HepG2 (cell line): ENCODE data around the gene ZNF37A. TPM values are rescaled to one million over a fixed set of nuclear protein-coding genes. Genes with fewer than 3 reads are reported as not detected.

Experiments used
- ATAC-seq: fragments of 200-7000 bp; cut with Tn5 transposase; 3 replicates; pipeline ENCODE4 v1.9.1; 2020; ENCODE audit warnings: mild to moderate bottlenecking, moderate library complexity
- BruUV-seq: library from RNA; stranded (reverse); fragments of 400-500 nt; replicated peaks from 2 replicates; lab custom pipeline; 2021; lab: Mats Ljungman, UMichigan
- CTCF ChIA-PET: fragments of 300-600 bp; formaldehyde crosslinking; extraction: SDS; loops from one replicate; lab custom pipeline; 2021; ENCODE audit warnings: low total read pairs, inconsistent platforms, low intra/inter-chr PET ratio; lab: Yijun Ruan, JAX
- POLR2A ChIA-PET: fragments of 350-600 bp; sonication (Branson Sonifier 250); formaldehyde crosslinking; loops from one replicate; lab custom pipeline; 2020; ENCODE audit warnings: antibody characterized with exemption, inconsistent platforms; lab: Yijun Ruan, JAX
- DNase-seq: peaks from one replicate; pipeline ENCODE4 v3.0.0-alpha.2; 2015; ENCODE audit warnings: low spot score
- FAIRE-seq: peaks from 3 replicates; lab custom pipeline; 2011; peaks lifted over from hg19 to GRCh38; lab: Jason Lieb, UNC
- H2AFZ ChIP-seq: one replicate; pipeline ENCODE4 v1.6.1; 2011; ENCODE audit warnings: low read length, inconsistent platforms
- H3K27ac ChIP-seq: fragments of 300-600 bp; 3 replicates; pipeline ENCODE4 v1.8.0; 2011; ENCODE audit warnings: mixed run types, mild to moderate bottlenecking, mixed read lengths, low read length, inconsistent platforms; ENCODE audit not compliant: insufficient read depth; ENCODE audit errors: extremely low read length
- H3K27me3 ChIP-seq, 2 experiments: fragments of 200-600 bp in 1 of 2; 2 replicates in 1 of 2; 3 replicates in 1 of 2; pipeline versions ENCODE4 v1.6.0 to v1.8.0; 2011; ENCODE audit warnings: low read length in 2 of 2, mild to moderate bottlenecking in 2 of 2, moderate library complexity in 2 of 2, inconsistent platforms in 1 of 2; ENCODE audit not compliant: insufficient read depth in 2 of 2, control insufficient read depth in 1 of 2
- H3K36me3 ChIP-seq, 2 experiments: fragments of 200-600 bp in 1 of 2; replicated peaks in 1 of 2; 2 replicates in 1 of 2; 3 replicates in 1 of 2; pipeline versions ENCODE4 v1.5.1 to v1.8.0; 2011; ENCODE audit warnings: low read length in 2 of 2, inconsistent platforms in 1 of 2; ENCODE audit not compliant: insufficient read depth in 2 of 2, control insufficient read depth in 1 of 2
- H3K4me1 ChIP-seq: 2 replicates; pipeline ENCODE4 v1.5.1; 2012; ENCODE audit warnings: low read length, inconsistent platforms; ENCODE audit not compliant: insufficient read depth
- H3K4me2 ChIP-seq: 2 replicates; pipeline ENCODE4 v1.6.0; 2011; ENCODE audit warnings: low read depth, low read length, inconsistent platforms
- H3K4me3 ChIP-seq, 3 experiments: fragments of 200-600 bp in 1 of 3; sonication (generic), shearing (Covaris generic) in 1 of 3; replicated peaks in 1 of 3; 2 replicates each; pipeline ENCODE4 v1.5.1; 2011 to 2016; ENCODE audit warnings: low read length in 3 of 3, inconsistent platforms in 2 of 3, low read depth in 2 of 3, mild to moderate bottlenecking in 2 of 3, control low read depth in 1 of 3, mixed read lengths in 1 of 3; ENCODE audit not compliant: insufficient read depth in 1 of 3
- H3K79me2 ChIP-seq: one replicate; pipeline ENCODE4 v1.6.1; 2011; ENCODE audit warnings: low read length, inconsistent platforms; ENCODE audit not compliant: insufficient read depth
- H3K9ac ChIP-seq: 2 replicates; pipeline ENCODE4 v1.6.0; 2011; ENCODE audit warnings: mild to moderate bottlenecking, low read depth, low read length, inconsistent platforms; ENCODE audit not compliant: insufficient read depth
- H3K9me3 ChIP-seq: 2 replicates; pipeline ENCODE4 v1.5.1; 2012; ENCODE audit warnings: mild to moderate bottlenecking, low read length
- H4K20me1 ChIP-seq: 2 replicates; pipeline ENCODE4 v1.6.0; 2011; ENCODE audit warnings: inconsistent platforms, mild to moderate bottlenecking, low read length, moderate library complexity; ENCODE audit not compliant: insufficient read depth
- EED ChIP-seq: sonication (generic); formaldehyde crosslinking; IDR thresholded peaks from 2 replicates; pipeline ENCODE4 v1.5.0; 2020; ENCODE audit warnings: mild to moderate bottlenecking, missing genetic modification reagents
- HDAC1 ChIP-seq: sonication (generic); formaldehyde crosslinking; IDR thresholded peaks from 2 replicates; pipeline ENCODE4 v1.5.1; 2020; ENCODE audit warnings: mild to moderate bottlenecking, missing genetic modification reagents
- HNRNPH1 ChIP-seq: fragments of 200-400 bp; formaldehyde crosslinking; optimal IDR thresholded peaks from 2 replicates; pipeline ENCODE3; 2017; ENCODE audit warnings: mild to moderate bottlenecking, low read depth, low read length
- NCOA2 ChIP-seq: sonication (generic); formaldehyde crosslinking; IDR thresholded peaks from 2 replicates; pipeline ENCODE4 v1.8.0; 2022; ENCODE audit warnings: inconsistent platforms
- SOX13 ChIP-seq, 3 experiments: fragments of 450-650 bp in 1 of 3; sonication (generic) in 1 of 3; formaldehyde crosslinking in 1 of 3; IDR thresholded peaks in 2 of 3; conservative IDR thresholded peaks in 1 of 3; 2 replicates each; pipeline versions ENCODE4 v1.5.0 to v1.6.1; 2016 to 2020; ENCODE audit warnings: antibody characterized with exemption in 1 of 3, mild to moderate bottlenecking in 1 of 3, missing compliant biosample characterization in 1 of 3, missing genetic modification reagents in 1 of 3, moderate library complexity in 1 of 3
- ZBTB21 ChIP-seq: sonication (generic); formaldehyde crosslinking; IDR thresholded peaks from 2 replicates; pipeline ENCODE4 v1.4.0; 2020; ENCODE audit warnings: missing genetic modification reagents
- ZNF546 ChIP-seq: sonication (generic); formaldehyde crosslinking; conservative IDR thresholded peaks from 2 replicates; pipeline ENCODE4 v1.8.1; 2023; ENCODE audit warnings: mild to moderate bottlenecking, missing genetic modification reagents
- ZNF644 ChIP-seq: IDR thresholded peaks from 2 replicates; pipeline ENCODE4 v1.6.1; 2016; ENCODE audit warnings: low read depth
- WGBS: methylation state at CpG from one replicate; pipeline ENCODE4 v1.1.6; 2017; ENCODE audit warnings: low lambda C conversion rate; 5-methylcytosine and 5-hydroxymethylcytosine counted together
- in situ Hi-C: cut with HindIII; loops from 2 replicates; pipeline ENCODE4 v1.10.0; 2017; ENCODE audit warnings: low pct_unique_long_range_greater_than_20kb; ENCODE audit not compliant: extremely low pct_ligation_motif_present
- intact Hi-C: fragments of 100-400 bp; cut with micrococcal nuclease; formaldehyde crosslinking; loops from one replicate; pipeline ENCODE4 v1.10.0; 2022; ENCODE audit not compliant: unreplicated experiment
- polyA plus RNA-seq, 8 experiments: library from polyadenylated mRNA; depleted of rRNA in 3 of 8; stranded (reverse) in 7 of 8; unstranded in 1 of 8; fragments of >200 nt; fragmentation: Illumina TruSeq in 4 of 8; extraction: Trizol in 4 of 8; gene quantifications; 2 replicates each; pipeline versions ENCODE4 v1.2.1 to v1.2.3, GENCODE V29; 2011 to 2016; ENCODE audit warnings: low read depth in 4 of 8, missing spikeins in 1 of 8, mixed read lengths in 1 of 8; ENCODE audit not compliant: insufficient read depth in 1 of 8
- total RNA-seq, 5 experiments: library from RNA; depleted of rRNA; stranded (reverse); fragments of >200 nt; fragmentation: Illumina TruSeq; extraction: Trizol; gene quantifications; 2 replicates each; pipeline ENCODE4 v1.2.3, GENCODE V29; 2016; ENCODE audit warnings: low read depth in 1 of 5
- TF ChIP-seq, protein P1 (sequence below): sonication (generic); formaldehyde crosslinking; IDR thresholded peaks from 2 replicates; pipeline ENCODE4 v1.5.1; 2020; ENCODE audit warnings: missing genetic modification reagents, mild to moderate bottlenecking, borderline replicate concordance
- TF ChIP-seq, protein P2 (sequence below): sonication (generic); formaldehyde crosslinking; IDR thresholded peaks from 2 replicates; pipeline ENCODE4 v1.8.0; 2023; ENCODE audit warnings: mild to moderate bottlenecking, missing genetic modification reagents
- TF ChIP-seq, protein P3 (sequence below): sonication (generic); formaldehyde crosslinking; IDR thresholded peaks from 2 replicates; pipeline ENCODE4 v1.4.0; 2020; ENCODE audit warnings: missing genetic modification reagents
- TF ChIP-seq, protein P4 (sequence below): sonication (generic); formaldehyde crosslinking; IDR thresholded peaks from 2 replicates; pipeline ENCODE4 v1.4.0; 2020; ENCODE audit warnings: missing genetic modification reagents, mild to moderate bottlenecking, borderline replicate concordance
- TF ChIP-seq, protein P5 (sequence below): sonication (generic); formaldehyde crosslinking; IDR thresholded peaks from 2 replicates; pipeline ENCODE4 v1.4.0; 2020; ENCODE audit warnings: missing genetic modification reagents

Gene ZNF37A
- total and polyA plus RNA-seq, 2 of the 13 experiments (the other 11 are each of a cell fraction or from before 2014, with no cell fraction given), result 8.0 to 12.6 TPM

DNA sequence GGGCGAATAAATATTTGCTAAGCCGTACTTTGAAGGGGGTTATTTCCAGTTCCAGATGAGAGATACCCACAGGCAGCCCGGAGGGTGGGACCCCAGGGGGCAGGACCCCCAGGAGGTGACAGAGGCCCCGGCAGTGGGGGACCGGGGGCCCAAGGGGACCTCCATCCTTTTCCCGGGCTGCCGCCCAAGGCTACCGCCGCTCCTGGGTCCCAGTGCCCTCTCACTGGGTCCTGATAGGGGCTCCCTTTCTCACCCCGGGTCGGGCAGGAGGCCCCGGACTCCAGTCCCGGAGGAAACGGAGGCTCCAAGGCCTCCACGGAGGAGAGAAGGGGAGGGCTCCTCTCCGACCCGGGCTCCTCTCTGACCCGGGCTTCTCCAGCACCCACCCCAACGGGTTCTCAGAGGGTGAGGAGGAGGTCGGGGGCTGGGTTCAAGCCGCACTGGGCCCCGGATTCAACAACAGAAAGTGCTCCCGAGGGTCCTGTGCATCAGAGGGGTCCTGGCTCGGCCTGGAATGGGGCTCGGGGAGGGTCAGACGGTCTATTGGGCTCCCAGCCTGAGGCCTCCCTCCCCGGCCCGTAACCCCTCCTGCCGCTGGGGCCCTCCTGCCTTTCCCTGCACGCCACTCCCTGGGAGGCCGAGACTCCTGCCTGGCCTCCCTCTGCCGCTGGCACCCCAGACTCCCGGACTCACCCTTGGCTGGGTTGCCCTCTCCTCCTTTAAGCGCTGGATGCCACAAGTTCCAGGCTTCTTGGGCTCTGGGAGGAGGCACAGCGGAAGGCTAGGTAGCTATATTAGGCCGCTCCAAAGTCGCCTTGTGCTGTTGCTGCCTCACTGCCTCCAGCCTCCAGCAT is 62.5 kb downstream of the ZNF37A start (continued):
- TF ChIP-seq, protein P1, sequence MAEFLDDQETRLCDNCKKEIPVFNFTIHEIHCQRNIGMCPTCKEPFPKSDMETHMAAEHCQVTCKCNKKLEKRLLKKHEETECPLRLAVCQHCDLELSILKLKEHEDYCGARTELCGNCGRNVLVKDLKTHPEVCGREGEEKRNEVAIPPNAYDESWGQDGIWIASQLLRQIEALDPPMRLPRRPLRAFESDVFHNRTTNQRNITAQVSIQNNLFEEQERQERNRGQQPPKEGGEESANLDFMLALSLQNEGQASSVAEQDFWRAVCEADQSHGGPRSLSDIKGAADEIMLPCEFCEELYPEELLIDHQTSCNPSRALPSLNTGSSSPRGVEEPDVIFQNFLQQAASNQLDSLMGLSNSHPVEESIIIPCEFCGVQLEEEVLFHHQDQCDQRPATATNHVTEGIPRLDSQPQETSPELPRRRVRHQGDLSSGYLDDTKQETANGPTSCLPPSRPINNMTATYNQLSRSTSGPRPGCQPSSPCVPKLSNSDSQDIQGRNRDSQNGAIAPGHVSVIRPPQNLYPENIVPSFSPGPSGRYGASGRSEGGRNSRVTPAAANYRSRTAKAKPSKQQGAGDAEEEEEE (CRISPR knock-in tag), result no peak
- TF ChIP-seq, protein P2, sequence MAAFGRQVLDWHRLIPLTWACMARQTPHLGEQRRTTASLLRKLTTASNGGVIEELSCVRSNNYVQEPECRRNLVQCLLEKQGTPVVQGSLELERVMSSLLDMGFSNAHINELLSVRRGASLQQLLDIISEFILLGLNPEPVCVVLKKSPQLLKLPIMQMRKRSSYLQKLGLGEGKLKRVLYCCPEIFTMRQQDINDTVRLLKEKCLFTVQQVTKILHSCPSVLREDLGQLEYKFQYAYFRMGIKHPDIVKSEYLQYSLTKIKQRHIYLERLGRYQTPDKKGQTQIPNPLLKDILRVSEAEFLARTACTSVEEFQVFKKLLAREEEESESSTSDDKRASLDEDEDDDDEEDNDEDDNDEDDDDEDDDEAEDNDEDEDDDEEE (CRISPR knock-in tag), result no peak
- TF ChIP-seq HDAC1 (CRISPR knock-in tag) (no peak), SOX13 (IDR thresholded peaks at IDR 0.05) (no peak), SOX13 (CRISPR knock-in tag; conservative IDR thresholded peaks at IDR 0.05 in 1 of 2, IDR thresholded peaks at IDR 0.05 in 1 of 2) (no peak), EED (CRISPR knock-in tag) (no peak)
- TF ChIP-seq, protein P3, sequence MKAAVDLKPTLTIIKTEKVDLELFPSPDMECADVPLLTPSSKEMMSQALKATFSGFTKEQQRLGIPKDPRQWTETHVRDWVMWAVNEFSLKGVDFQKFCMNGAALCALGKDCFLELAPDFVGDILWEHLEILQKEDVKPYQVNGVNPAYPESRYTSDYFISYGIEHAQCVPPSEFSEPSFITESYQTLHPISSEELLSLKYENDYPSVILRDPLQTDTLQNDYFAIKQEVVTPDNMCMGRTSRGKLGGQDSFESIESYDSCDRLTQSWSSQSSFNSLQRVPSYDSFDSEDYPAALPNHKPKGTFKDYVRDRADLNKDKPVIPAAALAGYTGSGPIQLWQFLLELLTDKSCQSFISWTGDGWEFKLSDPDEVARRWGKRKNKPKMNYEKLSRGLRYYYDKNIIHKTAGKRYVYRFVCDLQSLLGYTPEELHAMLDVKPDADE (CRISPR knock-in tag), result no peak

DNA sequence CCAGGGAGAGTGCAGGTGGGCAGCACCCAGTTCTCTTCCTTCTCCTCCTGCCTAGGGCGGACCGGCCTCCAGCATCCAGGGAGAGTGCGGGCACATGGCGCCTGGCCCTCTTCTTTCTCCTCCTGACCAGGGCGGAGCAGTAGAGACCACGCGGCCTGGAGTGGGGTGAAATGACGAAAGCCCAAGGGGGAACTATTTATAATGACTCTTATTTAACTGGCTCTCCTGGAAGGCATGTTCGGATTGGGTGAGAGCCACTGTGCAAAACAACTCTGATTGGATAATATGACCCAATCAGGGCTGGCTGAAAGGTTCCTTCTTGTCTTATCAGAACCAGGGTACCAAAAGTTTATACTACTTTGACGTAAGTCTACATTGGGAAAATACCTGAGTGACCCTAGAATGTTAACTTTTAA is 63.1 kb downstream of the ZNF37A start:
- Histone ChIP-seq H3K36me3 (no peaks in the 10 kb centered on the region), H3K9me3 (no peaks in the 10 kb centered on the region), H2AFZ (no peak overlapping the region), H3K4me2 (no peak overlapping the region), H3K4me3 (no peak overlapping the region), H3K9ac (no peak overlapping the region), H3K79me2 (no peaks in the 10 kb centered on the region), H3K27me3 (peaks cover 0 to 11% of the 10 kb centered on the region in 2 experiments; a peak in 1 of 5 replicates), H4K20me1 (no peaks in the 10 kb centered on the region), H3K27ac (no peak overlapping the region), H3K4me1 (no peaks in the 10 kb centered on the region)
- WGBS, result 53% methylated on average over 8 of the region's 10 CpGs
- ATAC-seq (peak; percentile 35; the same call in 1 of the 3 replicates), FAIRE-seq (no peak), DNase-seq (no peak)
- in situ Hi-C loops (no loop called here), intact Hi-C loops (no loop called here)
- POLR2A ChIA-PET, result no interaction called here
- CTCF ChIA-PET, result no interaction called here
- BruUV-seq, result no TSS peak
- TF ChIP-seq ZNF644 (CRISPR knock-in tag) (no peak), HNRNPH1 (no peak), ZNF546 (CRISPR knock-in tag) (no peak), ZBTB21 (CRISPR knock-in tag) (no peak), NCOA2 (CRISPR knock-in tag) (no peak)
- TF ChIP-seq, protein P4, sequence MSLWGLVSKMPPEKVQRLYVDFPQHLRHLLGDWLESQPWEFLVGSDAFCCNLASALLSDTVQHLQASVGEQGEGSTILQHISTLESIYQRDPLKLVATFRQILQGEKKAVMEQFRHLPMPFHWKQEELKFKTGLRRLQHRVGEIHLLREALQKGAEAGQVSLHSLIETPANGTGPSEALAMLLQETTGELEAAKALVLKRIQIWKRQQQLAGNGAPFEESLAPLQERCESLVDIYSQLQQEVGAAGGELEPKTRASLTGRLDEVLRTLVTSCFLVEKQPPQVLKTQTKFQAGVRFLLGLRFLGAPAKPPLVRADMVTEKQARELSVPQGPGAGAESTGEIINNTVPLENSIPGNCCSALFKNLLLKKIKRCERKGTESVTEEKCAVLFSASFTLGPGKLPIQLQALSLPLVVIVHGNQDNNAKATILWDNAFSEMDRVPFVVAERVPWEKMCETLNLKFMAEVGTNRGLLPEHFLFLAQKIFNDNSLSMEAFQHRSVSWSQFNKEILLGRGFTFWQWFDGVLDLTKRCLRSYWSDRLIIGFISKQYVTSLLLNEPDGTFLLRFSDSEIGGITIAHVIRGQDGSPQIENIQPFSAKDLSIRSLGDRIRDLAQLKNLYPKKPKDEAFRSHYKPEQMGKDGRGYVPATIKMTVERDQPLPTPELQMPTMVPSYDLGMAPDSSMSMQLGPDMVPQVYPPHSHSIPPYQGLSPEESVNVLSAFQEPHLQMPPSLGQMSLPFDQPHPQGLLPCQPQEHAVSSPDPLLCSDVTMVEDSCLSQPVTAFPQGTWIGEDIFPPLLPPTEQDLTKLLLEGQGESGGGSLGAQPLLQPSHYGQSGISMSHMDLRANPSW, result no peak
- TF ChIP-seq, protein P5, sequence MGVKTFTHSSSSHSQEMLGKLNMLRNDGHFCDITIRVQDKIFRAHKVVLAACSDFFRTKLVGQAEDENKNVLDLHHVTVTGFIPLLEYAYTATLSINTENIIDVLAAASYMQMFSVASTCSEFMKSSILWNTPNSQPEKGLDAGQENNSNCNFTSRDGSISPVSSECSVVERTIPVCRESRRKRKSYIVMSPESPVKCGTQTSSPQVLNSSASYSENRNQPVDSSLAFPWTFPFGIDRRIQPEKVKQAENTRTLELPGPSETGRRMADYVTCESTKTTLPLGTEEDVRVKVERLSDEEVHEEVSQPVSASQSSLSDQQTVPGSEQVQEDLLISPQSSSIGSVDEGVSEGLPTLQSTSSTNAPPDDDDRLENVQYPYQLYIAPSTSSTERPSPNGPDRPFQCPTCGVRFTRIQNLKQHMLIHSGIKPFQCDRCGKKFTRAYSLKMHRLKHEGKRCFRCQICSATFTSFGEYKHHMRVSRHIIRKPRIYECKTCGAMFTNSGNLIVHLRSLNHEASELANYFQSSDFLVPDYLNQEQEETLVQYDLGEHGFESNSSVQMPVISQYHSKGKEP (CRISPR knock-in tag), result no peak
